ENCODE measurements around the gene C20orf204.

C20orf204 gene

GRCh38 chr20:64024141-64024990, 11.6 kb upstream of the C20orf204 start:
- TF ChIP-seq CTCF (IDR thresholded peaks at IDR 0.05): no peak

GRCh38 chr20:64025101-64025825, 10.7 kb upstream of the C20orf204 start:
- no peak for TF ChIP-seq CTCF (IDR thresholded peaks at IDR 0.05)

- no peak for TF ChIP-seq CTCF (IDR thresholded peaks at IDR 0.05)
Observed at GRCh38 chr20:64025826-64026412, 10.1 kb upstream of the C20orf204 start.

- TF ChIP-seq CTCF (IDR thresholded peaks at IDR 0.05): no peak
Observed at GRCh38 chr20:64027981-64028685, 7.8 kb upstream of the C20orf204 start.

- no peak for TF ChIP-seq CTCF (IDR thresholded peaks at IDR 0.05)
Observed at GRCh38 chr20:64029293-64030117, 6.5 kb upstream of the C20orf204 start.

- TF ChIP-seq CTCF (IDR thresholded peaks at IDR 0.05): no peak
Observed at GRCh38 chr20:64030371-64031134, 5.4 kb upstream of the C20orf204 start.
